GM20000 (cell line): ENCODE measurements around the gene SERPINB1.
"Not testable (repeated sequence)": the region's sequence is repeated elsewhere in the genome, so short reads cannot be mapped to it uniquely, and the experiment has no call there.

Experiments
- DNase-seq: peaks from one replicate; pipeline ENCODE4 v3.0.0; 2012; ENCODE audit warnings: low spot score
- CTCF ChIP-seq: IDR thresholded peaks from 2 replicates; pipeline ENCODE4 v1.5.1; 2012; ENCODE audit warnings: mild to moderate bottlenecking, control low read depth; ENCODE audit errors: extremely low read depth, missing control alignments

SERPINB1 gene

GRCh38 chr6:2863901-2864300 is 22.2 kb upstream of the SERPINB1 start:
- no peak for DNase-seq
- TF ChIP-seq CTCF: no peak

GRCh38 chr6:2862712-2863181 is 21.1 kb upstream of the SERPINB1 start:
- no peak for TF ChIP-seq CTCF
- peak; percentile 75 for DNase-seq

GRCh38 chr6:2861822-2862164 is 20.1 kb upstream of the SERPINB1 start:
- no peak for TF ChIP-seq CTCF
- no peak for DNase-seq

- no peak for DNase-seq
- TF ChIP-seq CTCF: no peak
Measured at GRCh38 chr6:2861060-2861821, 19.6 kb upstream of the SERPINB1 start.

- DNase-seq: not testable (repeated sequence)
Measured at GRCh38 chr6:2860706-2861059, 19.0 kb upstream of the SERPINB1 start.

- not testable (repeated sequence) for DNase-seq
Measured at GRCh38 chr6:2859798-2860705, 18.4 kb upstream of the SERPINB1 start.

- peak; percentile 45 for DNase-seq
- no peak for TF ChIP-seq CTCF
Measured at GRCh38 chr6:2859185-2859700, 17.6 kb upstream of the SERPINB1 start.

- peak; percentile 81 for DNase-seq
- no peak for TF ChIP-seq CTCF
Measured at GRCh38 chr6:2857580-2858337, 16.1 kb upstream of the SERPINB1 start.
